GM19468 (cell line): ENCODE measurements around the gene ADAM12.
"Not testable (repeated sequence)": the region's sequence is repeated elsewhere in the genome, so short reads cannot be mapped to it uniquely, and the experiment has no call there.

ENCODE experiments used
- ATAC-seq: cut with Tn5 transposase; IDR thresholded peaks from one replicate; pipeline ENCODE4 v1.9.1; 2021; ENCODE audit warnings: mild to moderate bottlenecking, moderate library complexity, moderate number of reproducible peaks; ENCODE audit not compliant: unreplicated experiment; ENCODE audit errors: extremely low read depth

ADAM12 gene

GRCh38 chr10:126199221-126199998 lies 188.9 kb downstream of the ADAM12 start:
- ATAC-seq = no peak

GRCh38 chr10:126198681-126199080 lies 189.6 kb downstream of the ADAM12 start:
- no peak for ATAC-seq

GRCh38 chr10:126197036-126197543 lies 191.2 kb downstream of the ADAM12 start:
- ATAC-seq = no peak

- no peak for ATAC-seq
Measured at GRCh38 chr10:126196281-126196680, 192.0 kb downstream of the ADAM12 start.

GRCh38 chr10:126191192-126191591 lies 197.1 kb downstream of the ADAM12 start:
- ATAC-seq = no peak

- no peak for ATAC-seq
Measured at GRCh38 chr10:126188679-126189200, 199.5 kb downstream of the ADAM12 start.

GRCh38 chr10:126187399-126187798 lies 200.9 kb downstream of the ADAM12 start:
- ATAC-seq = no peak

DNA sequence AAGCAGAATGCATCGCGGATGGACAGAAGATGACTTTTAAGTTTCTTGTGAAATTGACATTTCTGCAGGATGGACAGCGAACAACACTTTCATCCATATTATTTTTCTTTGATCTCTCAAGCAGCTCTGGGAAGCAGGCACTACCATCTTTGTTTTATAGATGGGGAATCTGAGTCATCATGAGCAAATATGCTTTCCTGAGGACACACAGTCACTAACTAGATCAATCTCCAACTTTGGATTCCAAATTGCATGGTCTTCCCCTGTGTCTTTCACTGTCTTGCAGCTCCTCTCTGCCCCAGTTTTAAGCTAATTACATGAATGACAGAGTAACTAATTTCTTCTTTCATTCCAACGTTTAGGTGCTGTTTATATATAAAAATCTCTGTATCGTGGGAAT lies 201.5 kb downstream of the ADAM12 start:
- no peak for ATAC-seq

GRCh38 chr10:126185676-126186447 lies 202.4 kb downstream of the ADAM12 start:
- ATAC-seq = no peak

DNA sequence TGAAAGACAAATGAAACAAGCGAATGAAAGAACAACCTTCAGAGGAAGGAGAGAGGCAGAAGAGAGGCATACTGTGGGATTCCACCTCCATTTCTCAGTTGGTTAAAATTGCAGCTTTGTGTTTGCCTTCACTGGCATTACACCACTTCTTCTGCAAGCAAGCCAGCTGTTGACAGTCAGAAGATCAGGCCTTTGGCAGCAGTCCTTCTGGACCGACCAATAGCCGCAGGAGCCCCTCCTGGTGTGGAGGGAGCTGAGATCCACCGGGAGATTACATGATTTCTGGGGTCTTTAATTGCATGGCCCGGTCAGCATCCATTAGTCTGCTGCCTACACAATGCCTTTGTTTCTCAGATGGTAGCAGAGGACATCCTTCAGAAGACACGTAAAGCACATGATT lies 206.7 kb downstream of the ADAM12 start:
- no peak for ATAC-seq

DNA sequence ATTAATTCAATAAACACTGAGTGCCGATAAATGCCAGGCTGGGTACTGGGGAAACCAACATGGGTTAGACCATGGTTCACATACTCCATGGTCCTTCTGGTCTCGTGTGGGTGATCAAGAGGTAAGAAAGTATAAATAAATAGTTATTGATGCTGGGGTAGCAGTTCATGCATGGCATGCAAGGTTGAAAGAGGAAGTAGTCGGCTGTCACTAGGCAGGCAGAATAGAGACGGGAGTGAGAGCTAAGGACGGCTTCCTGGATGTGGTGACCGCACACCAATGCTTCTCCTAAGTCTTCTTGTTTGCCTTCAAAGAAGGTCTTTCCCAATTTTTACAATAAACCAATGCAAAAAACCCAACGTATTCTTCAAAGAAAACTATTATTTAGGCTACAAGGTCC lies 208.6 kb downstream of the ADAM12 start:
- no peak for ATAC-seq

- ATAC-seq = no peak
Measured at GRCh38 chr10:126177417-126178030, 210.8 kb downstream of the ADAM12 start.

GRCh38 chr10:126175641-126176262 lies 212.5 kb downstream of the ADAM12 start:
- ATAC-seq = no peak

- not testable (repeated sequence) for ATAC-seq
Measured at GRCh38 chr10:126172755-126173154, 215.5 kb downstream of the ADAM12 start.

DNA sequence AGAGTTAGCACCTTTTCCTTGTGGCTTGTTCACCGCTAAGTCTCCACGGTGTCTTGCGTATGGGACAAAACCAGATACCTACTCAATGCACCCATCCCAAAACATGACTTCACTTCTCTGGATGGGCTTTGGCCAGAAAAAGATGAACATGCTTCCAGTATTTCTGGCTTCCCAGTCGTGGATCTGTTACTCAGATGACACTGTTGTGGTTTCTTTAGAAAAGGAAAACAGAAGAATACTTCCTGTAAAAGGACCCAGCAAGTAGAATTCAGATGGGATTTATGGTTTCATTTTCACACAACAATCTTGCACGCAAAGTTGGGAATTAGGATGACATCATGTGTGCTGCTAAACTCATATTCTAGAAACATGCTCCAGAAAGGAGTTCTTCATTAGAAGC lies 216.7 kb downstream of the ADAM12 start:
- no peak for ATAC-seq

GRCh38 chr10:126170776-126171175 lies 217.5 kb downstream of the ADAM12 start:
- no peak for ATAC-seq

DNA sequence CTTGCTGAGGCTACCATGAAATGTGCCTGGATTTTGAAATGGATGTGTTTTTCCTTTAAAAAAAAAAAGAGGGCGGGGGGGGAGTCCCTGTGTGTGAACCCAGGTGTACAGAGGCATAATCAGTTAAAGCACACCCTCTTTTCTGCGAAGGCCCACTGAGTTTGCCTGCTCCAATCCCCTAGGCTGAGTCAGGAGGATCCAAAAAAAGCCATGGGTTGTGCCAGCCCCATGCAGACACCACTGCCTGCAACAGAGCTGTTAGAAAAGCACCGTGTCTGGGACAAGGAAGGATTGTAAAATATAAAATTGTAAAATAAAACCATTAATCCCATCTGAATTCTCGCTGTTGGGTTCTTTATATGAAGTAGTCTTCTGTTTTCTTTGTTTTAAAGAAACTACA lies 217.9 kb downstream of the ADAM12 start:
- no peak for ATAC-seq

- no peak for ATAC-seq
Measured at GRCh38 chr10:126169899-126170298, 218.4 kb downstream of the ADAM12 start.

- ATAC-seq = no peak
Measured at GRCh38 chr10:126166797-126167196, 221.5 kb downstream of the ADAM12 start.

- ATAC-seq = no peak
Measured at GRCh38 chr10:126165874-126166273, 222.4 kb downstream of the ADAM12 start.
